Spleen (tissue), 11 donors: ENCODE data around the gene OR13J1. TPM values are rescaled to one million over a fixed set of nuclear protein-coding genes. Genes with fewer than 3 reads are reported as not detected.

Source experiments
- DNase-seq: peaks from one replicate; pipeline ENCODE4 v3.0.0-alpha.2; 2020
- H3K27ac ChIP-seq, 8 donors: fragments of 200-600 bp; sonication (generic) in 7 of 8; 1 replicate in 4 of 8; 2 replicates in 4 of 8; pipeline versions ENCODE4 v1.5.0 to v1.8.0; 2016 to 2021; ENCODE audit warnings: inconsistent platforms in 4 of 8, mild to moderate bottlenecking in 4 of 8, moderate library complexity in 1 of 8
- H3K27me3 ChIP-seq, 7 donors: fragments of 200-600 bp; sonication (generic) in 6 of 7; replicated peaks in 1 of 7; 1 replicate in 4 of 7; 2 replicates in 3 of 7; pipeline versions ENCODE4 v1.5.0 to v1.8.0; 2016 to 2021; ENCODE audit warnings: inconsistent platforms in 3 of 7, mild to moderate bottlenecking in 1 of 7
- H3K36me3 ChIP-seq, 6 donors: fragments of 200-600 bp; sonication (generic) in 5 of 6; 1 replicate in 4 of 6; 2 replicates in 2 of 6; pipeline versions ENCODE4 v1.5.0 to v1.8.0; 2016 to 2021; ENCODE audit warnings: inconsistent platforms in 2 of 6
- H3K4me1 ChIP-seq, 6 donors: fragments of 200-600 bp; sonication (generic) in 5 of 6; 1 replicate in 3 of 6; 2 replicates in 3 of 6; pipeline versions ENCODE4 v1.5.0 to v1.8.0; 2016 to 2021; ENCODE audit warnings: inconsistent platforms in 3 of 6
- H3K4me3 ChIP-seq, 8 donors: fragments of 200-600 bp; sonication (generic) in 7 of 8; 1 replicate in 4 of 8; 2 replicates in 4 of 8; pipeline versions ENCODE4 v1.5.0 to v1.8.0; 2016 to 2021; ENCODE audit warnings: inconsistent platforms in 4 of 8, mild to moderate bottlenecking in 4 of 8, moderate library complexity in 2 of 8
- H3K9me3 ChIP-seq, 8 donors: fragments of 200-600 bp; sonication (generic) in 7 of 8; 1 replicate in 4 of 8; 2 replicates in 4 of 8; pipeline versions ENCODE4 v1.5.0 to v1.8.0; 2016 to 2021; ENCODE audit warnings: inconsistent platforms in 4 of 8
- POLR2A ChIP-seq, 3 donors: fragments of 450-650 bp; IDR thresholded peaks; one replicate each; pipeline ENCODE4 v1.5.1; 2017; ENCODE audit warnings: antibody characterized with exemption in 3 of 3, mild to moderate bottlenecking in 1 of 3
- POLR2AphosphoS5 ChIP-seq, 3 donors: sonication (generic); formaldehyde crosslinking; IDR thresholded peaks; one replicate each; pipeline ENCODE4 v1.5.1; 2017; ENCODE audit warnings: antibody characterized with exemption in 3 of 3
- WGBS, 5 donors: extraction: QIAGEN DNeasy Blood & Tissue Kit in 3 of 5; methylation state at CpG; one replicate each; pipeline versions ENCODE4 v1.1.5 to v1.1.7; 2013 to 2018; 5-methylcytosine and 5-hydroxymethylcytosine counted together
- intact Hi-C: fragments of 100-400 bp; cut with DNase I; formaldehyde crosslinking; loops from one replicate; pipeline ENCODE4 v1.15.0; 2023; ENCODE audit warnings: low total_unique reads
- polyA plus RNA-seq, 3 donors: library from polyadenylated mRNA; stranded (reverse); fragments of 200-250 nt; gene quantifications; one replicate each; pipeline ENCODE4 v1.2.1, GENCODE V29; 2013
- total RNA-seq, 7 donors: library from RNA; depleted of rRNA in 3 of 7; stranded (reverse); fragments of >200 nt in 3 of 7; fragmentation: NEBNext Ultra II Directional in 4 of 7; extraction: Animal tissue kit (Norgen Biotek cat#: 25700) in 4 of 7; gene quantifications; one replicate each; pipeline versions ENCODE4 v1.1.0 to v1.2.1, GENCODE V29; 2016 to 2021
- TF ChIP-seq, protein P1 (sequence below), 11 experiments: fragments of 200-600 bp in 7 of 11; fragments of 450-650 bp in 4 of 11; sonication (generic) in 4 of 11; IDR thresholded peaks in 8 of 11; conservative IDR thresholded peaks in 3 of 11; 1 replicate in 7 of 11; 2 replicates in 4 of 11; pipeline versions ENCODE4 v1.4.0 to v1.8.0; 2016 to 2021; ENCODE audit warnings: antibody characterized with exemption in 11 of 11, inconsistent platforms in 4 of 11, mild to moderate bottlenecking in 1 of 11
- donor health status: healthy with polysubstance abuse.
- donor health status: DM: no; HTN: no; CAD: no; lungs with moderate emphysema.
- donor health status: DM: no; HTN: no; CAD: no.
- donor health status: Bipolar disorder and iron deficiency.
- donor health status: healthy.
- donor health status: DM: no; HTN: no; CAD: no.
- donor health status: DM: yes; HTN: yes; CAD: no.

OR13J1 gene
- total and polyA plus RNA-seq, 10 donors = not detected

DNA sequence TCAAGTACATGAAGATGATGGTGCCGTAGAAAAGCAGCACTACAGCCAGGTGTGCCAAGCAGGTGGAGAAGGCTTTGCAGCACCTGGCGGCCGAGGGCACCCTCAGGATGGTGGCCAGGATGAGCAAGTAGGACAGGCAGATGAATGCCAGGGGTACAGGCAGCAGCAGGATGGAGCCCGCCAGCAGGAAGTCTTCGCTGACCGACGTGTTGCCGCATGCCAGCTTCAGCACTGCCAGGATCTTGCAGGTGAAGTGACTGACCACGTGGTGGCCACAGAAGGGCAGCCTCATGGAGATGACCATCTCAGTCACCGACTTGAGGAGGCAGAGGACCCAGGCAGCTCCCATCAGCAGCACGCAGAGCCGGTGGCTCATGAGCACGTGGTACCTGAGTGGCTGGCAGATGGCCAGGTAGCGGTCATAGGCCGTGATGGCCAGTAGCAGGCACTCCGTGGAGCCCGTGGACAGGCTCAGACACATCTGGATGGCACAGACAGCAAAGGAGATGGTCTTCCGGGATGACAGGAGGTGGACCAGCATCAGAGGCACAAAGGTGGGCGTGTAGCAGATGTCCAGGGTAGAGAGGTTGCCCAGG lies 482 bp downstream of the OR13J1 start:
- Histone ChIP-seq H3K4me3 (no peak overlapping the region), H3K27me3 (peaks cover 0 to 10% (median 0%) of the 10 kb centered on the region in 7 donors), H3K9me3 (no peaks in the 10 kb centered on the region), H3K27ac (no peak overlapping the region), H3K36me3 (no peaks in the 10 kb centered on the region), H3K4me1 (no peaks in the 10 kb centered on the region)
- intact Hi-C loops = no loop called here
- 76 to 91% (median 86%) methylated on average over 10 to 19 of the region's 19 CpGs for WGBS, 5 donors
- DNase-seq = no peak
- no peak for TF ChIP-seq POLR2A (IDR thresholded peaks at IDR 0.05)
- TF ChIP-seq, protein P1, sequence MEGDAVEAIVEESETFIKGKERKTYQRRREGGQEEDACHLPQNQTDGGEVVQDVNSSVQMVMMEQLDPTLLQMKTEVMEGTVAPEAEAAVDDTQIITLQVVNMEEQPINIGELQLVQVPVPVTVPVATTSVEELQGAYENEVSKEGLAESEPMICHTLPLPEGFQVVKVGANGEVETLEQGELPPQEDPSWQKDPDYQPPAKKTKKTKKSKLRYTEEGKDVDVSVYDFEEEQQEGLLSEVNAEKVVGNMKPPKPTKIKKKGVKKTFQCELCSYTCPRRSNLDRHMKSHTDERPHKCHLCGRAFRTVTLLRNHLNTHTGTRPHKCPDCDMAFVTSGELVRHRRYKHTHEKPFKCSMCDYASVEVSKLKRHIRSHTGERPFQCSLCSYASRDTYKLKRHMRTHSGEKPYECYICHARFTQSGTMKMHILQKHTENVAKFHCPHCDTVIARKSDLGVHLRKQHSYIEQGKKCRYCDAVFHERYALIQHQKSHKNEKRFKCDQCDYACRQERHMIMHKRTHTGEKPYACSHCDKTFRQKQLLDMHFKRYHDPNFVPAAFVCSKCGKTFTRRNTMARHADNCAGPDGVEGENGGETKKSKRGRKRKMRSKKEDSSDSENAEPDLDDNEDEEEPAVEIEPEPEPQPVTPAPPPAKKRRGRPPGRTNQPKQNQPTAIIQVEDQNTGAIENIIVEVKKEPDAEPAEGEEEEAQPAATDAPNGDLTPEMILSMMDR (IDR thresholded peaks at IDR 0.05 in 8 of 11, conservative IDR thresholded peaks at IDR 0.05 in 3 of 11) = no peak
- TF ChIP-seq POLR2AphosphoS5 (IDR thresholded peaks at IDR 0.05) = no peak

DNA sequence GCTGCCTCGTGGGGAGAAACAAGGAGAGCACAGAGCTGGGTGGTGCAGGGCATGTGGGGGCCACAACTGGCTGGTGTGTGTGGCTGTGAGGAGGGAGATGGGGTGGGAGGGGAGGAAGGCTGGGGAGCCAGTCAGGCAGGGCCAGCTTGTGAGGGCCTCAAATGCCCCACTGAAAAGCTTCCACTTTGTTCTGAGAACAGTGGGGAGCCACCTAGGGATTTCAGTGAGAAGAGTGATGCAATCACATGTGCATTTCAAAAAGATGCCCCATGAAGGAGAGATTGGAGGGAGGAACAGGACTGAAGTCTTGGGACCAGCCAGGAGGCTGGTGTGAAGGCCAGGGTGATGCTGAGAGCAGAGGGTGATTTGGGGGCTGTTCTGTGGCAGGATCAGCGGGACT lies 1.3 kb downstream of the OR13J1 start:
- no peak overlapping the region for H3K4me3 ChIP-seq
- no peak for DNase-seq
- 58 to 77% (median 74%) methylated on average over 2 of the region's 2 CpGs for WGBS, 5 donors
- no peaks in the 10 kb centered on the region for H3K36me3 ChIP-seq
- TF ChIP-seq POLR2A (IDR thresholded peaks at IDR 0.05) = no peak
- no peaks in the 10 kb centered on the region for H3K9me3 ChIP-seq
- intact Hi-C loops = no loop called here
- no peak overlapping the region for H3K27ac ChIP-seq
- peaks cover 0 to 12% (median 0%) of the 10 kb centered on the region in 7 donors for H3K27me3 ChIP-seq
- no peaks in the 10 kb centered on the region for H3K4me1 ChIP-seq

DNA sequence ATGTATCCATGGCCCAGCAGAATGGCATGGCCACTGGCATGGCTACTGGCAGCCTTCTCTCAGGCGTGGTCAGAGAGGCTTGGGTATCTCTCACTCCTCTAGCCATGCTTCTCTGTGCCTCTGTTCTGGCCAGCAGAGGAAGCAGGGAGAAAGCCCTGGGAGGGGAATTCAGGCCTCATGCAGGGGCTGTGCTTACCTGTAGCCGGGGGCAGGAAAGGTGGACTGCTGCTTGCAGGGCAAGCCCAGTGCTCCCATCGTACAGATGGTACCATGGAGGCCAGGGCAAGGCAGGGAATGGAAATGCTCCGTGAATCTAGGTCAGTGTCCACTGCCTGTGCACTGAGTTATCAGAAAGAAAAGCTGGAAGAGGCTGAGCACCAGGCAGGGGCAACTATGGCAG lies 2.7 kb downstream of the OR13J1 start:
- no peaks in the 10 kb centered on the region for H3K36me3 ChIP-seq

DNA sequence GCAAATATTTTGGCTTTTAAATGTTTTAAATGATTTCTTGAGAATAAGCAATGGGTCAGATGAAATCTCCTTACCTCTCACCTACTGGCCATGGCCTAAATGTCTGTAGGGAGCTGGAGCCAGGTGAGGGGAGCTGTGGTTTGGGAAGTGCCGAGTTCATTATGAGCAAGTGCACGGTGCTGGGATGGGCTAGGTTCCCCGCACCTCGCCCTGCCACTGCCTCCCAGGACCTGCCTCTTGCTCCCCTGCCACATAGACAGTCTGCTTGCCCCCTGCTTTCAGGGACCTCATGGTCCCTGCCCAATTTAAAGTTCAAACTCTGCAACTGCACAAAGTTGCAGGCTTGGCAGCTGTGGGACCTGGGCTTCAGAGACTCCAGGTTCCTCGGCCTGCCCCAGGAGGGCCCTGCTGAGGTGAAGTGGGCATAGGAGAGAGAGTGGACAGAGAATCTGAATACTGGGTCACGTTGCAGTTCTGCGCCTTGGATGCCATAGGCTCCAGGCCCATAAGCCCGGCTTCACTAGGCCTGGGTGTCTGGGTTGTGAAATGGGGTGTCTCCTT lies 5.4 kb downstream of the OR13J1 start:
- 83 to 93% (median 90%) methylated on average over 8 of the region's 8 CpGs for WGBS, 5 donors
- no peaks in the 10 kb centered on the region for H3K36me3 ChIP-seq
- peaks cover 0 to 4% (median 0%) of the 10 kb centered on the region in 6 donors for H3K4me1 ChIP-seq
- DNase-seq = no peak
- intact Hi-C loops = no loop called here
- TF ChIP-seq POLR2AphosphoS5 (IDR thresholded peaks at IDR 0.05) (no peak), POLR2A (IDR thresholded peaks at IDR 0.05) (no peak)
- TF ChIP-seq, protein P1 (IDR thresholded peaks at IDR 0.05 in 8 of 11, conservative IDR thresholded peaks at IDR 0.05 in 3 of 11) = no peak
- no peak overlapping the region for H3K4me3 ChIP-seq
- H3K9me3 ChIP-seq = no peaks in the 10 kb centered on the region
- no peak overlapping the region for H3K27ac ChIP-seq
- peaks cover 0 to 44% (median 0%) of the 10 kb centered on the region in 7 donors for H3K27me3 ChIP-seq

More for the DNA sequence above, 2.7 kb downstream of the OR13J1 start:
- intact Hi-C loops = no loop called here
- Histone ChIP-seq H3K27ac (no peak overlapping the region), H3K4me1 (no peaks in the 10 kb centered on the region), H3K9me3 (no peaks in the 10 kb centered on the region), H3K4me3 (no peak overlapping the region), H3K27me3 (peaks cover 0 to 25% (median 0%) of the 10 kb centered on the region in 7 donors)
- no peak for TF ChIP-seq POLR2AphosphoS5 (IDR thresholded peaks at IDR 0.05)
- no peak for TF ChIP-seq POLR2A (IDR thresholded peaks at IDR 0.05)
- TF ChIP-seq, protein P1 (IDR thresholded peaks at IDR 0.05 in 8 of 11, conservative IDR thresholded peaks at IDR 0.05 in 3 of 11) = no peak
- 85 to 94% (median 88%) methylated on average over 4 of the region's 4 CpGs for WGBS, 5 donors
- no peak for DNase-seq
